Natural killer cell (primary cell): ENCODE measurements around the gene CFAP97. TPM values are rescaled to one million over a fixed set of nuclear protein-coding genes. Genes with fewer than 3 reads are reported as not detected.

Source experiments
- ATAC-seq, 3 donors: fragments of 150-1000 bp in 2 of 3; fragments of 200-7000 bp in 1 of 3; cut with Tn5 transposase; 1 replicate in 1 of 3; 2 replicates in 2 of 3; pipeline ENCODE4 v1.10.0; 2021; ENCODE audit warnings: mild to moderate bottlenecking in 2 of 3, moderate library complexity in 2 of 3
- DNase-seq, 2 donors: peaks; one replicate each; pipeline versions ENCODE4 v3.0.0 to v3.0.0-alpha.2; 2013 to 2021; ENCODE audit warnings: mixed read lengths in 1 of 2
- H3K27ac ChIP-seq: one replicate; pipeline ENCODE4 v1.5.1; 2013; ENCODE audit warnings: mild to moderate bottlenecking, low read length
- H3K27me3 ChIP-seq: one replicate; pipeline ENCODE4 v1.6.1; 2013; ENCODE audit warnings: low read length; ENCODE audit not compliant: control insufficient read depth, insufficient read depth
- H3K36me3 ChIP-seq: one replicate; pipeline ENCODE4 v1.6.1; 2013; ENCODE audit warnings: low read length; ENCODE audit not compliant: control insufficient read depth, insufficient read depth
- H3K4me1 ChIP-seq: one replicate; pipeline ENCODE4 v1.6.1; 2013; ENCODE audit warnings: low read length; ENCODE audit not compliant: control insufficient read depth, insufficient read depth
- H3K4me3 ChIP-seq: one replicate; pipeline ENCODE4 v1.5.1; 2013; ENCODE audit warnings: low read length
- H3K9me3 ChIP-seq: one replicate; pipeline ENCODE4 v1.6.1; 2013; ENCODE audit warnings: low read length; ENCODE audit not compliant: control insufficient read depth, insufficient read depth
- H3K27ac Mint-ChIP-seq, 2 donors: one replicate each; pipeline ENCODE4 v1.8.0; 2022; ENCODE audit warnings: mild to moderate bottlenecking in 2 of 2, mixed read lengths in 2 of 2, moderate library complexity in 1 of 2
- H3K27me3 Mint-ChIP-seq, 2 donors: one replicate each; pipeline ENCODE4 v1.8.0; 2022; ENCODE audit warnings: low read depth in 2 of 2, mixed read lengths in 2 of 2
- H3K36me3 Mint-ChIP-seq: one replicate; pipeline ENCODE4 v1.8.0; 2022; ENCODE audit warnings: mixed read lengths
- H3K4me1 Mint-ChIP-seq, 2 donors: one replicate each; pipeline ENCODE4 v1.8.0; 2022; ENCODE audit warnings: mixed read lengths in 2 of 2
- H3K4me3 Mint-ChIP-seq: one replicate; pipeline ENCODE4 v1.8.0; 2022; ENCODE audit warnings: mild to moderate bottlenecking, moderate library complexity, mixed read lengths
- H3K9me3 Mint-ChIP-seq, 2 donors: one replicate each; pipeline ENCODE4 v1.8.0; 2022; ENCODE audit warnings: mixed read lengths in 2 of 2
- CTCF ChIP-seq: fragments of 200-600 bp; IDR thresholded peaks from one replicate; pipeline ENCODE4 v1.8.0; 2022; ENCODE audit warnings: antibody characterized with exemption
- WGBS: methylation state at CpG from one replicate; pipeline ENCODE4 v1.1.7; 2013; ENCODE audit warnings: missing lambda C conversion rate; ENCODE audit not compliant: insufficient coverage; 5-methylcytosine and 5-hydroxymethylcytosine counted together
- intact Hi-C: fragments of 100-400 bp; cut with micrococcal nuclease; formaldehyde crosslinking; loops from one replicate; pipeline ENCODE4 v1.14.2; 2022
- total RNA-seq, 4 donors: library from RNA; stranded (reverse); fragments of 120-200 nt in 1 of 4; gene quantifications; one replicate each; pipeline versions ENCODE4 v1.2.3 to v1.2.4, GENCODE V29; 2013 to 2022

The CFAP97 gene
- total RNA-seq, 3 donors from 2014 or later (not counting 1 experiment from before 2014, with no cell fraction given) = 25.7 to 30.5 (median 25.9) TPM

GRCh38 chr4:185217408-185217975, 13.7 kb upstream of the CFAP97 start:
- no peaks in the 10 kb centered on the region for H3K36me3 ChIP-seq
- H3K27me3 Mint-ChIP-seq = no peaks in the 10 kb centered on the region
- WGBS = 89% methylated on average over 5 of the region's 6 CpGs

DNA sequence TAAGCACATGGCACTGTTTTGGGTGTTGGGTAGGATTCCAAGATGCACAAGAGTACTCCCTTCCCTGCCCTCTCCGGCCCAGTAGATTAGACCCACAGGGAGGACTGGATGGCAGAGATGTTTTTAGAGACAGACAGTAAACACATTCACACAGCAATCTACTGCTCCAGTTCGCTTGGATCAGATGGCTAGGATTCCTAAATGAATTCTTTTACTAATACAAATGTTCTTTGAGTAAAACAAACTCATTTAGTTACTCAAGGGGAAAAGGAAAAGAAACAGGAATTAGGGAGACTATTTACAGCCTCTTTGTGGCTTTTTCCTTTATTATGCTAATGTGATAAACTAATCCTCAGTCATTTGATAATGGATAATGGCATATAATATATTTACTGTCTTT, 11.5 kb upstream of the CFAP97 start:
- H3K27ac Mint-ChIP-seq = no peak overlapping the region
- no peak overlapping the region for H3K27ac ChIP-seq
- H3K27me3 Mint-ChIP-seq = no peaks in the 10 kb centered on the region
- H3K4me1 Mint-ChIP-seq = peaks cover 36% of the 10 kb centered on the region in 2 donors
- DNase-seq (no peak), ATAC-seq (no peak)
- no peak for TF ChIP-seq CTCF
- no CpG with 5 or more reads among the region's 2 CpGs for WGBS
- no peak overlapping the region for H3K4me3 Mint-ChIP-seq
- no peaks in the 10 kb centered on the region for H3K9me3 Mint-ChIP-seq
- H3K4me3 ChIP-seq = no peak overlapping the region
- no peaks in the 10 kb centered on the region for H3K36me3 Mint-ChIP-seq
- intact Hi-C loops = no loop called here
- peaks cover 6% of the 10 kb centered on the region for H3K4me1 ChIP-seq
- no peaks in the 10 kb centered on the region for H3K36me3 ChIP-seq
- H3K9me3 ChIP-seq = no peaks in the 10 kb centered on the region
- no peaks in the 10 kb centered on the region for H3K27me3 ChIP-seq

More at GRCh38 chr4:185217408-185217975, 13.7 kb upstream of the CFAP97 start:
- Mint-ChIP-seq H3K9me3 (no peaks in the 10 kb centered on the region), H3K4me1 (peaks cover 22 to 31% of the 10 kb centered on the region in 2 donors), H3K36me3 (no peaks in the 10 kb centered on the region), H3K27ac (no peak overlapping the region), H3K4me3 (no peak overlapping the region)
- intact Hi-C loops = no loop called here
- Histone ChIP-seq H3K27ac (no peak overlapping the region), H3K9me3 (no peaks in the 10 kb centered on the region), H3K4me1 (no peaks in the 10 kb centered on the region), H3K27me3 (no peaks in the 10 kb centered on the region), H3K4me3 (no peak overlapping the region)
- DNase-seq (no peak), ATAC-seq (no peak)
- TF ChIP-seq CTCF = no peak

DNA sequence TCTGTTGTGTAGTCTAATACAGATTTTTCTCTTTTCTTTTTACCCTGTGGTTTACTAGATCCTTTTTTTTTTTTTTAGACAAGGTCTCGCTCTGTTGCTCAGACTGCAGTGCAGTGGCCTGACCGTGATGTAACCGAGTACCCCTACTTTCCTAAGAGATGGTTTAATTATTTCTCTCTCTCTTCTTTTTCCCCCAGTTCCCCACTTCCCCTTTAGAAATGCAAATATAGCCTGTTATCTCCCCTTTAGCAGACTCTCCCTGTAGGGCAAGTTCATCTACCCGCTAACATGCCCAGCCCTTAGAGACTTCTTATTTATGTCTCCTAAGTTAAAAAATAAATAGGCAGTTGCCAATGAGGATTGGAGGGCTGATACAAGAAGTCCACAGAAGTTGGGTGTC, 10.1 kb upstream of the CFAP97 start:
- no peaks in the 10 kb centered on the region for H3K9me3 Mint-ChIP-seq

More for the DNA sequence above, 10.1 kb upstream of the CFAP97 start:
- no peak overlapping the region for H3K4me3 Mint-ChIP-seq
- DNase-seq = no peak
- Histone ChIP-seq H3K27me3 (no peaks in the 10 kb centered on the region), H3K9me3 (no peaks in the 10 kb centered on the region), H3K27ac (no peak overlapping the region), H3K36me3 (no peaks in the 10 kb centered on the region), H3K4me3 (no peak overlapping the region), H3K4me1 (peaks cover 9% of the 10 kb centered on the region)
- intact Hi-C loops = no loop called here
- no peak overlapping the region for H3K27ac Mint-ChIP-seq
- H3K27me3 Mint-ChIP-seq = no peaks in the 10 kb centered on the region
- no peak for ATAC-seq
- 24% methylated on average over 3 of the region's 4 CpGs for WGBS
- no peaks in the 10 kb centered on the region for H3K36me3 Mint-ChIP-seq
- peaks cover 34% of the 10 kb centered on the region in 2 donors for H3K4me1 Mint-ChIP-seq
- no peak for TF ChIP-seq CTCF
